ENCODE data around the gene INPP5K.
"Not testable (repeated sequence)": the region's sequence is repeated elsewhere in the genome, so short reads cannot be mapped to it uniquely, and the experiment has no call there.

INPP5K gene

GRCh38 chr17:1461198-1461944, 55.0 kb downstream of the INPP5K start:
- no peak for FAIRE-seq

GRCh38 chr17:1460233-1460632, 56.2 kb downstream of the INPP5K start:
- FAIRE-seq, result no peak

- no peak for FAIRE-seq
These were observed 60.4 kb downstream of the INPP5K start, which contains the start of gene CRK for GRCh38 chr17:1455797-1456599. Gene CRK, minus strand, starts transcription at chr17:1456232. Its CDS starts 115 bp downstream, at chr17:1456117.

GRCh38 chr17:1455291-1455796, 61.1 kb downstream of the INPP5K start:
- FAIRE-seq, result no peak

DNA sequence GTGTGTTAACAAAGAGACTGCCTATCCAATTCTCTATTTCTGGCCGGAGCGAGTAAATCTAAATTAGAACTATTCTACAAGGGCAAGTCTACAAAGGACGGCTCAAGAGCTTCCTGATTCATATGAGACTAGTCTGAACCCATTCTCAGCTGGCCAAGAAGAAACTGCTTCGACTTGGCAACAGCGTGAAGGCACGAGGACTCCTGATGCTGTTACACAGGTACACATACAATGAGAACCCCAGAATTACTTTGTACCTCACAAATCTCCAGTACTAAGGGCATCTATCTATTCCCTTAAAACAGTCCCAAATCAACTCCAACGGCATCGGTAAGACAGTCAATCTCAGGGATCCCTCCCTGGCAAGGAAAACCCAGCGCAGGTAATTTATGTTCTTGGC, 61.9 kb downstream of the INPP5K start:
- FAIRE-seq, result no peak

DNA sequence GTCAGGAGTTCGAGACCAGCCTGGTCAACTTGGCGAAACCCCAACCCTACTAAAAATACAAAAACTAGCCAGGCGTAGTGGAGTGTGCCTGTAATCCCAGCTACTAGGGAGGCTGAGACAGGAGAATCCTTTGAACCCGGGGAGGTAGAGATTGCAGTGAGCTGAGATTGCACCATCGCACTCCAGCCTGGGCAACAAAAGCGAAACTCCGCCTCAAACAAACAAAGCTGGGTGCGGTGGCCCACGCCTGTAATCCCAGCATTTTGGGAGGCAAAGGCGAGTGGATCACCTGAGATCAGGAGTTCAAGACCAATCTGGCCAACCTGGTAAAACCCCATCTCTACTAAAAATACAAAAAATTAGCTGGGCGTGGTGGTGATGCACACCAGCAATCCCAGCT, 62.7 kb downstream of the INPP5K start:
- not testable (repeated sequence) for FAIRE-seq

- FAIRE-seq, result no peak
These were observed 63.6 kb downstream of the INPP5K start for GRCh38 chr17:1452836-1453235.

DNA sequence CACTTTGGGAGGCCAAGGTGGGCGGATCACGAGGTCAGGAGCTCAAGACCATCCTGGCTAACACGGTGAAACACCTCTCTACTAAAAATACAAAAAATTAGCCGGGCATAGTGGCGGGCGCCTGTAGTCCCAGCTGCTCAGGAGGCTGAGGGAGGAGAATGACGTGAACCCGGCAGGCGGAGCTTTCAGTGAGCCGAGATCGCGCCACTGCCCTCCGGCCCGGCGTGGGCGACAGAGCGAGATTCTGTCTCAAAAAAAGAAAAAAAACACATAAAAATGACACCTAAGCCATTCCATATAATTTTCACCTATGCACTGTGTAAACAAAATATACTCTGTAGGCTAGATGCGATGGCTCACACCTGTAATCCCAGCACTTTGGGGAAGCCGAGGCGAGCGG, 66.2 kb downstream of the INPP5K start:
- not testable (repeated sequence) for FAIRE-seq

GRCh38 chr17:1449412-1449967, 66.9 kb downstream of the INPP5K start:
- no peak for FAIRE-seq

DNA sequence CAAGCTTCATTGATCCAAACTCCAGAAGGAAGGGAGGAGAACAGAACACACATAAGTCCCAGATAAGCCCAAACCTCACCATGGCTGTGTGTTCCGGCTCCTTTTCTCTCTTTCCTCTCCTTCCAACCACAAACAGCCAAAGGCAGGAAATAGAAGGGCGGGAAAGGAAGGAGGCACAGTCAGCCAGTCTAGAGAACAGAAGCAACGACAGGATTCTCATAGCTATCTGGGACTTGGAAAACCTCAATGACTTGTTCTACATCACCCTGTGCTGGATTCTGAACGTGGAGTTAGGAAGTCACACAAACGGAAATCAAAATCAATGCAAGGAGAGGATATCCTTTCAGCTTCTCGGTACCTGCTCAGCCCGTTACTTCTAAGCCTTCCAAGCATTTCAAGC, 69.4 kb downstream of the INPP5K start:
- no peak for FAIRE-seq

- FAIRE-seq, result no peak
These were observed 70.2 kb downstream of the INPP5K start for GRCh38 chr17:1446201-1446600.

GRCh38 chr17:1445695-1446094, 70.7 kb downstream of the INPP5K start:
- not testable (repeated sequence) for FAIRE-seq
